GM19468 (cell line): ENCODE results near the gene AK2.
"Not testable (repeated sequence)": the region's sequence is repeated elsewhere in the genome, so short reads cannot be mapped to it uniquely, and the experiment has no call there.

Source experiments
- ATAC-seq: cut with Tn5 transposase; IDR thresholded peaks from one replicate; pipeline ENCODE4 v1.9.1; 2021; ENCODE audit warnings: mild to moderate bottlenecking, moderate library complexity, moderate number of reproducible peaks; ENCODE audit not compliant: unreplicated experiment; ENCODE audit errors: extremely low read depth

The AK2 gene

DNA sequence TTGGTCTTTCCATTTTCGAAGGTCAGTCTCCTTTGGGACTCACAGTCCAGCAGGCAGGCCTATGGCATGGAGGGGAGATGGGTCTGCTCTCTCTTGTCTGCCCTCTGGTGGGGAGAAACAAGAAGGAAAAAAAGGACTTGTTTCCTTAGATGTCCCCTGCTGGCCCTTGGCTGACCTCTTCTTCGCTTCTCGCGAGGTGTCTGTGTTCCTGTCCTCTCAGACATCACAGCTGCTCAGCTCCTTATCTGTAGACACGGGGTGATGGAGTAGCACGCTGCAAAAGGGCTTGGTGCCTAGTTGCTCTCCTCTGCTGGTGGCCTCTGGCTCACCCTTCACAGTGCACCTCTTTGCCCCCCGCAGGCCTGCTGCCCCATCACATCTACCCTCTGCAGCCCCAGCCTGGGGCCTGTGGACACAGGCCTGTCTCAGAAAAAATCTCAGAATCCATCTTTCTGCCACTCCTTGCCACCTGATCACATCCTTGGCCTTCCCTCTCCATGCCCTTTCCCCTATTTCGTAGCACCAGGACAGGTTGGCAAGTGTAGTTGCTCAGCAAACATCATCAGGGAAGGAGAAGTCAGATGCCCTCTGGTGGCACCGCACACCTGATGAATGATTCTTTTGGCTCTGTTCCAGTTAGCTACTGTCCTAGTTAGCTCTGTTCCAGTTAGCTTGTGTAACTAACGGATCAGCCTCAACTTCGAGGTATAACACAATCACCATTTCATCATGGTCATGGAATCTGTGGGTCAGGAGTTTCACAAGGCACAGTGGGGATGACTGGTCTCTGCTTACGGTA is 18.7 kb upstream of the AK2 start:
- ATAC-seq, result no peak

DNA sequence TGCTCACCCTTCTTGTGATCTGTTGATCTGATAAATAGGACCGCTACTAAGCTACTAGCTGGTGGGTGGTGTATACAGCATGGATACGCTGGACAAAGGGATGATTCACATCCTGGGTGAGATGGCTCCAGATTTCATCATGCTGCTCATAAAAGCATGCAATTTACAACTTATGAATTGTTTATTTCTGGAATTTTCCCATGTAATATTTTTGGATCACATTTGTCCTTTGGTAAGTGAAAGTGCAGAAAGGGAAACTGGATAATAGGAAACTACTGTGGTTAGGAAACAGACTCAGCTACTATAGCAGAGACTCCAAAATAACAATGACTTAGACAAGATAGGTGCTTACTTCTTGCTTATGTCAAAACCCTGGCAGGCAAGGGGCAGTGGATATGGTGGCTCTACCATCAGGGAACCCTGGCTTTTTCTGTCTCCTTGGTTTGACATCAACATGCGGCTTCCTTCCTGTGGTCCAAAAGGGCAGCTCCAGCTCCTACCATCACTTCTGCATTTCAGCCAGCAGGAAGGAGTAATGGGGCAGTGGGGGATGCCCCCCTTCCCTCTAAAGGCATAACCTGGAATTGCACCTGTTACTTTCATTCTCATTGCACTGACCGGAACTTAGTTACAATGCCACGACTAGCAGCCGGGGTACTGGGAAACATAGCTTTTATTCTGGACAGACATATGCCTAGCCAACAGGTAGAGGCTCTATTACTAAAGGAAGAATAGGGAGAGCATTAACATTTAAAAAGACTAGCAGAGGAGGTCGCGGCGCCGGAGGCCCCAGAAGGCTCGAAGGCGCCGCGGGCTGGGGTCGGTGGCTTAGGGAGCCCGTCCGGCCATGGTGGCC is 13.8 kb upstream of the AK2 start:
- ATAC-seq, result no peak

DNA sequence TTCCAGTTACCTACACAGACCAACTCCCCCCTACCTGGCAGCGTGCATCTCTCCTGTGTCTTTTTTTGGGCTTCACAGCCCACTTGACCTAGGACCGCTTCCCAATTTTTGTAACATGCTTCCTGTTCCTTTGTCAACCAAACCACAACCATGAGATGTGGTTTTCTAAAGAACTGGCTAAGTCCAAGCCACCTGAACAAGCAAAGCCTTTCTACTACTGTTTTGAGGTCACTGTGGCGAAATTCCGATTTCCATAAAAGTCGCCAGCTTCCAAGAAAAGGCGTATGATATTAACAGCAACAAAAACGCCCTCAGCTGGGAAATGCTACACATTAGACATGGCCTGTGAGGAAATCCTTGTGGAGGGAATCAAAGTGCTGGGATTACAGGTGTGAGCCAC is 12.7 kb upstream of the AK2 start:
- no peak for ATAC-seq

DNA sequence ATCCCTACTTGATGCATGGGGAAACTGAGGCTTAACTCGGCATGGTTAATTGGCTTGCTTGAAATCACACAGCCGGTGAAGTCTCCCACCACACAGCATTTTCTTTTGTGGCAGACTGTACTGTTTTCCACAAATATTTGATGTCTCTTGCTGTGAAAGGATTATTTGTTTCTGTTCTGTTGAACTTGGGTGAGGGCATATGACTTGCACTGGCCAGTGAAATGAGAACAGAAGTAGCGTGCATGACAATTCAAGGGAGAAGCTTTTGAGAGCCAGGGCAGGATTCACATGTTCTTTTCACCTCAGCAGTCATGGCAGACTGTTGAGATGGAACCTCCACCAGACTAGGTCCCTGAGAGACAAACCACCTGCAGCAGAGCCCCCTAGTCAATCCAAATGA is 11.7 kb upstream of the AK2 start:
- ATAC-seq, result no peak

DNA sequence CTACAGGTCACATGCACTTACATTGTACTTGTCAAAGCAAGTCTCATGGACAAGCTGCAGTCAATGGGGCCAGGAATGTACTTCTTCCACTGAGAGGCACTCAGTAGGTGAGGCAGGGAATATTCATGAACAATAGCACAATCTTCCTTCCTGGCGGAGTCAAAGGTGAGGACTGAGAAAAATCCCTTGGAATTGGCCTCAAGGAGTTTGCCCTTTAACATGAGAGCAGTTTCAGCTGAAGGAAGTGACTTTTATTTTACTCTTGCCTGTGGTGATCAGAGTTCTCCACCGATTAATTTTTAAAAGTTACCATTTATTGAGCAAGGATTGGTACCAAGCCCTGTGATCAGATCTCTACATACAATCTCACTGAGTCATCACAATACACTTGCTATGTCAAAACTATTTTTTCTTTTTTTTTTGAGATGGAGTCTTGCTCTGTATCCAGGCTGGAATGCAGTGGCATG is 11.2 kb upstream of the AK2 start:
- ATAC-seq, result no peak

DNA sequence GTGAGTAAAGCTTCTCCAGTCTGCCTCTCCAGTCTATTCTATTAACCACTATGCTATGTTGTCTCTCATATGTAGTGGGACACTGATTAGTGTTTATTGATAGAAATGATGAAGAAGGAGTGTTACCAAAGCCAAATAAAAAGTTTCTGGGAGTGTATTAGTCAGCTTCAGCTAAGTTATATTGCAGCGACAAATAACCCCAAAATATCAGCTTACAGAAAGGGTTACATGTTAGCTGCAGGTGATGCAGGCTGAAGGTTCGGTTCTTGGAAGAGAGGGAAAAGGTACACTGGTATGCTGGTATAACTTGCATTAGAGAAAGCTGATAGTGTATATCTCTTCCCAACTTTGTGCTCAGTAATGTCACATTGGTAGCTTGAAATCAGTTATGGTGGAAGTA is 10.6 kb upstream of the AK2 start:
- ATAC-seq, result no peak

DNA sequence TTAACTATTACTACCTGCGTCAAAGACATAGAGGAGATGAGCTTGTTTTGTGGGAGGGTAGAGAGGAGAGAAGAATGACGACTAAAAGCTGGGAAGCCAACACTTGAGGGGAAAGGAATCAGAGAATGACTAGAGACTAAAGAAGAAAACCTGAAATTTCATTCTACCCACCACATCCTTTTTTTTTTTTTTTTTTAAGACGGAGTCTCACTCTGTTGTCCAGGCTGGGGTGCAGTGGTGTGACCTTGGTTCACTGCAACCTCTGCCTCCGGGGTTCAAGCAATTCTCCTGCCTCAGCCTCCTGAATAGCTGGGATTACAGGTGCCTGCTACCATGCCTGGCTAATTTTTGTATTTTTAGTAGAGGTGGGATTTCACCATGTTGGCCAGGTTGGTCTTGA is 9.6 kb upstream of the AK2 start:
- ATAC-seq, result not testable (repeated sequence)

DNA sequence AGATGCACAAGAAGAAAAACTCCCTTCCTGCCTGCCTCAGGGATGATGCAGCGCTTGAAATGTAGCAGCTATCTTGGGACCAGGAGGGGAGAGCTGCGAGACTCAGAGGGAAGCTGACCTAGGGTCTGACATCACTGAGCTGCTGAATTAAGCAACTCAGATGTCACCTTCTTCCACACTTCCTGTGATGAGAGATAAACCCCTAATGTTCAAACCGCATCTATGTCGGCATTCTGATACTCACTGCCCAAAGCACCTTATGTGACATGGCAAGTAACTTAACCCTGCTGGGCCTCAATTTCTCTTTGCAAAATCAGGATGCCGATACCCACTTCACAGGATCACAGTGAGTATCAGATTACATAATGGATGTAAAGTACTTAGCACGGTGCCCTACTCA is 9.1 kb upstream of the AK2 start:
- ATAC-seq, result no peak

DNA sequence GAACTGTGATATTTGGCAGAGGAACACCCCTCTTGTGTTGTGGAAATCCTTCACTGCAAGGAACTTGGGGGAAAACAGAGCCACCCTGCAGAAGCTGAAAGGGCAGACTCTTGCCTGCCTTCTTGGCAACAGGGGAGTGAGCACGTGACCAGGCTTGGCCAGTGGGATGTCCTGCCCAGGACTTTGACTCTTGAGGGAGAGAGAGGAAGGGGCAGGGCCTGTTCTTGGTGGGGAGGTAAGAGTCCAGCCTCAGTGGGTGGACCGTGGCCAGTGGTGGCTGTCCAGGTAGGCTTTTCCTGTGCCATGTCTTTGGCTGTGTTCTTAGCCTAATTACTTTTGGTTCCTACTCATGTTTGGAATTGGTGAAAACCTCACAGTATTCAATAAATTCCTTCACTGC is 8.6 kb upstream of the AK2 start:
- ATAC-seq, result no peak

DNA sequence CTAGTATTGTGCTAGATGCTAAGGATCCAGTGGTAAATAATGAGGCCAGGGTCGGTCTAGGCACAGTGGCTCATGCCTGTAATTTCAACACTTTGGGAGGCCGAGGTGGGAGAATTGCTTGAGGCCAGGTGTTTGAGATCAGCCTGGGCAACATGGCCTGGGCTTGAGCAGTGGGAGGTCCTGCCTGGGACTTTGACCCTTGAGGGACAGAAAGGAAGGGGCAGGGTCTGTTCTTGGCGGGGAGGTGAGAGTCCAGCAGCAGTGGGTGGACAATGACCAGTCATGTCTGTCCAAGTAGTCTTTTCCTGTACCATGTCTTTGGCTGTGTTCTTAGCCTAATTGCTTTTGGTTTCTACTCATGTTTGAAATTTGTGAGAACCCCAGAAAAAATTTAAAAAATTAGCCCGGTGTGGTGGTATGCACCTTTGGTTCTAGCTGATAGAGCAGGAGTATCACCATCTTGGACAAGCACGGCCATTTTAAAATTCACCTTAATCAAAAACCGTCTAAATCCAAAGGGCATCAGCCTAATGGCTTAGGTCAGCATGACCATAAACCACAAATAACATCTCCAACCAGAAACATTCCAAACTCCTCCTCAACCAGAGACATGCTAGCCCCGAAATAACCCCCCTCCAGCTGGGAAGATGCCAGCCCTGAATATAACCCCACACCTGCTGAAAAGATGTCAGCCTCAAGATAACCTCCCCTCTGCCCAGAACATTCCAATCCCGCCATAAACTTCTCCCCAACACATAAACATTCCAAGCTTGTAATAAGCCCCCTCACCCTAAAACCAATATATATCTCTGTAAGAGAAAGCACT is 6.8 kb upstream of the AK2 start:
- no peak for ATAC-seq

DNA sequence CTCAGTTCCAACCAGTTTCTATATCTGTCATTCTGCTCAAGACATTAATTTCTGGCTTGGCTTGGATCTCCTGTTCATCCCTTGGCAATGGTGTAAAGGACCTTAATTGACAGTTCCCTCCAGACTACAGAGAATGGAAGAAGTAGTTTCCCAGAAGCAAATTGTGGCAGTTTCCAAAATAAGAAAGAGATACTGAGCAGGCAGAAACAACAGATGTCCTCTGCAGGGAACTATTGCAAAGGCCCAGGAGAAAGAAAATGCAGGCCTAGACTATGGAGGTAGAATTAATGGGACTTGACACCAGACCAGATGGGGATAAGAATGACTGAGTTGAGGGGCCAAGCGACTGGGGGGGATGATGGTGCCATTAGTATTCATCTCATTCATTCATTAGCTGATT is 6.1 kb upstream of the AK2 start:
- no peak for ATAC-seq

DNA sequence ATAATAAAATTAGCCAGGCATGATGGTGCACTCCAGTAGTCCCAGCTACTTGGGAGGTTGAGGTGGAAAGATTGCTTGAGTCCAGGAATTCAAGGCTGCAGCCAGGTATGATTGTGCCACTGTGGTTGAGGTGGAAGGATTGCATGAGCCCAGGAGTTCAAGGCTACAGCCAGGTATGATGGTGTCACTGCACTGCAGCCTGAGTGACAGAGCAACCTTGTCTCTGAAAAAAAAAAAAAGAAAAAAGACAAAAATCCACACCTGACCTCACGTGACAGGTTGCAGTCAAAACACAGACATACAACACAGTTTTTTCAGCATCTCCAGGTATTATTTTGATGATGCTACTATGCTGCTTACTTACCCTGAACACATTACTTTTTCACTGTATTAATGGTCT is 4.3 kb upstream of the AK2 start:
- ATAC-seq, result no peak

DNA sequence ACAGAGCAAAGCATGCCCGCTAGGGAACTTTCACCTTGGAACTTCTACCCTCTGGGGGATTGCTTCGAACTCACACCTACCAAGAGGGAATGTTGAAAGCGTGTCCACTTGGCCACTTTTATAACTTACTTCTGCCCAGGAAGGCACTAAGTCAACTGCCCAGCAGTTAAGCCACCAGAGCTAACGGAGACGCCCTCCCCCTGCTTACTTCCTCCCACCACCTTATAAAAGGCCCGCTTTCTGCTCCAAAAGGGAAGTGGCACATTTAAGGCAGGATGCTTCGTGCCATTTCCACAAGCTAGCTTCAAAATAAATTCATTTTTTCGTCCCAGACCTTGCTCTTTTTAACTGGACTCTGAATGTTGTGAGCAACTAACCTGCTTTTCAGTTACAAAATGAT is 3.2 kb upstream of the AK2 start:
- ATAC-seq, result no peak

DNA sequence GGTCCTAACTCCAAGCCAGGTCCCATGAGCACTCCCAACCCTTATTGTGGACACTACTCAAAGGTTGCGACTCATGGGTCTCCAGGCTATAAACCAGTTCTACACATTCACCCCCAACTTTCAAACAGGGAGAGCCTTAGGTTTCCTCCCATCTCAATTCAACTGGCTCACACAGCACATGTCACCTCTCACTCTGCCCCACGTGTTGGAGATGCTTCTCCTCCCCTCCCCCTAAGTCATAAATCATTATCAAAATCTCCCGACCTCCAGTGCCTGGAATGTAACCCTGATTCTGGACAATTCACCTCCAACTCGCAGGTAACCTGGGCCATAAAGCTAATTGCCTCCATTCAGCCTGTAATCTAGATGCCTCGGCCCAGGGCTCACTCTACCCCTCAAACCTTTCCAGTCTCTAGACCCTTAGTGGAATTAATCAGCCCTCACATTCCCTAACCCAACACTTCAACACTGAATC is 595 bp downstream of the AK2 start:
- ATAC-seq, result no peak

DNA sequence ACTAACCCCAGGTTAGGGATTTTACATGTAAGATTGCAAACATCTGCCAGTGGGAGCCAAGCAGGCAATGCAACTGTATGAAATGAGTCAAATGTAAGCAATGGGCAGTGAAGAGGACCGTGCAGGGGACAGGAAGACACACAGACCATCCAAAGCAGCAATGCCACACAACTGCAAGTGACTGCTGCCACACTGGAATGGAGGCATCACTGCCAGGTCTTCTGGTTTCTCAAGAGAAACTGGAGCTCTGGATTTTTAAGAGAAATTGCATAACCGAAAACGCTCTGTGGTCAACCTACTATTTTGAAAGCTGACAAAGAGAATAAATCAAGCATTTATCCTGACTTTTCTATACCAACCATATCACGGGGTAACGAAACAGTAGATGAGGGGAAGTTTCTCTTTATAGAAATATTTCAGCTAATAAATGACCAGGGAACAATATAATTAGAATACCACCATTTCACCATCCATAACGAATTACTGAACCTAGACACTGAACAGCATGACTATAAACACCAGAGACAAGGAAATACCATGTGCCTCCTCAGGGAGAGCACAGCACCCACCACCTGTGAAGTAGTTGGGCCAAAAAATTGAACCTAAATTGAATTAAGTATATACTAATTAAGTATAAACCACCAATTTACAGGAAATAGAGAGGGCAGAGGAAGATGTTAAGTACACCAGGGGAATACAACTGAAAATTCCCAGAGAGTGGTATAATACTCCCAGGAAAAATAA is 4.4 kb downstream of the AK2 start:
- no peak for ATAC-seq

DNA sequence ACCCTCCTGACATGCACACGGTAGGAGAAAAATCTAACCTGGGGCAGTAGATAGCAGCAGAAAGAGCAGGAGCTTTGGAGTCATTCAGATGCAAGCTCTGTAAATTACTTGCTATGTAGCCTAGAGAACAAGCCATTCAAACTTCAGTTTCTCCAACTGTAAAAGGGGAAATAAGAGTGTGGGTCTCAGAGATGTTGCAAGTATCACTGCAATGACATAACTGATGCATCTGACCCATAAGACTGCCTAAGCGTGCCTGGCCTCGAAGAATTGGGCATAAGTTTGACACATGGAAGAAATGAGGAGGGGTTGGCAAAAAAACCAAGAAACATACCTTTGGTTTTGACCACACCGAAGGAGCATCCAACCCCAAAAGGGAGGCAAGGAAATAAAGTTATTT is 5.2 kb downstream of the AK2 start:
- no peak for ATAC-seq

DNA sequence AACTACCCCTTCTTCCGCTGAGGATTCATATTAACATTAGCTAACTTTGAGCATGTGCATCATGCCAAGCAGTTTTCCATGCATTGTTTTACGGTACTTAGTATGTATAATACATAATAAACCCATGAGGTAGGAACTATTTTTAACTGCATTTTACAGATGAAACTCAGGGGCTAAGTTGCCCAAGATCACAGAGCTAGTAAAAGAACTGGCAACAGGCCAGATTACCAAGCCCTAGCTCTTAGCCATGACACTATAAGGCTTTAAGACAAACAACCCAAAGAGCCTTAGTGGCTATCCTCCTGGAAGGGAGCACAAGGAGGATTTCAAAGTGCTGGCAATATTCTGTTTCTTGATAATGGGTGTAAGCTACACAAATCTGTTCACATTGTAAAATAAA is 6.1 kb downstream of the AK2 start:
- ATAC-seq, result no peak

DNA sequence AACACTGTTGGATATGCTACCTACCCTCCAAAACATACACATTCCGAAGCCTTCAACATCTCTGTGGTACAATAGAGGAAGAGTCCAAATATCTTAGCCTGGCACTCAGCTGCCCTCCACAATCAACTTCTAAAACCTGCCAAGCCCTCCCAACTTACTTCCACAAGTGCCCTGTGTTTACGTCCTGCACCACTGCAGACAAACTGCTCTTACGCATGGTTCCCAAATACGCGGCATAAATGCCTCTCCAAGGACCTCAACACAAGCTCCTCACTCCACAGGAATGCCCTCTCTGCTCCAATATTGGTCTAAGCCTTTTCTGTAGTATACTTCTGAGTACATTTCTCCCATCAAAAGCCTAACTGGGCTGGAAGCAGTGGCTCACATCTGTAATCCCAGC is 6.8 kb downstream of the AK2 start:
- no peak for ATAC-seq

DNA sequence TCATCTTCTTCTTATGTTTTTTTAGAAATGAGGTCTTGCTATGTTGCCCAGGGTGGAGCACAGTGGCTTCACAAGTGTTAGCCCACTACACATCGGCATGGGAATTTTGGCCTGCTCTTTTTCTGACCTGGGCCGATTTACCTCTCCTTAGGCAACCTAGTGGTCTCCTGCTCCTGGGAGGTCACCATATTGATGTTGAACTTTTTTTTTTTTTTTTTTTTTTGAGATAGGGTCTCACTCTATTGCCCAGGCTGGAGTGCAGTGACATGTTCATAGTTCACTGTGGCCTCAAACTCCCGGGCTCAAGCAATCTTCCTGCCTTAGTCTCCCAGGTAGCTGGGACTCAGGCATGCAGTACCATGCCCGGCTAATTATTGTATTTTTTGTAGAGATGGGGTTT is 7.5 kb downstream of the AK2 start:
- ATAC-seq, result no peak

DNA sequence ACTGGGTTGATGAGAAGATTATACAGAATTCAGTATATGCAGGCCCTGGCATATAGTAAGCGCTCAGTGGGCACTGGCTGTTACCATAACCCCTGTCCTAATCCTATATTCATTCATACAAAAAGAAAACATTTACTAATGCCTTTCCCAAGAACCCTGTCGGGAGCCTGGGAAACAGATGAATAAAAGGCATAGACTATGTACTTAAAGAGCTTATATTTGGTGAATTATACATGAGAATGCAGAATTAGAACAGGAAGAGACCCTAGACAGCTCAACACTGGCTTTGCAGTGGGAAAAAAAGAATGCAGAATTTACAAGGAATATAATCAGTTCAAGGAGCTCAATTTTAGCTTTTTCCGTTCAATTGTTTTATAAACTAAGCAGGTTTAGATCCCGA is 10.9 kb downstream of the AK2 start:
- no peak for ATAC-seq
